Endothelial cell of umbilical vein (primary cell): Measurements from ENCODE around the gene NLRP13.

ENCODE experiments used
- CTCF ChIP-seq, 2 donors: IDR thresholded peaks; 1 replicate in 1 of 2; 2 replicates in 1 of 2; pipeline ENCODE4 v1.5.1; 2011; ENCODE audit warnings: low read length in 2 of 2, mild to moderate bottlenecking in 2 of 2, moderate library complexity in 2 of 2, control low read depth in 1 of 2, inconsistent platforms in 1 of 2, low read depth in 1 of 2; ENCODE audit not compliant: insufficient read depth in 1 of 2; ENCODE audit errors: extremely low read depth in 1 of 2
- EZH2 ChIP-seq: IDR thresholded peaks from 2 replicates; pipeline ENCODE4 v1.6.1; 2012; ENCODE audit warnings: borderline replicate concordance, low read depth, mild to moderate bottlenecking, moderate library complexity, low read length, inconsistent platforms; ENCODE audit not compliant: severe bottlenecking
- FOS ChIP-seq: IDR thresholded peaks from 2 replicates; pipeline ENCODE4 v1.6.1; 2011; ENCODE audit warnings: mild to moderate bottlenecking, low read length, moderate library complexity, borderline replicate concordance; ENCODE audit not compliant: insufficient read depth
- MAX ChIP-seq: IDR thresholded peaks from 2 replicates; pipeline ENCODE4 v1.6.1; 2011; ENCODE audit not compliant: insufficient read depth, insufficient read length

GRCh38 chr19:55939206-55939605 is 7.1 kb upstream of the NLRP13 start:
- TF ChIP-seq FOS: no peak
- TF ChIP-seq CTCF (IDR thresholded peaks at IDR 0.05; ENCODE audit: extremely low read depth in 1 of 2, insufficient read depth in 1 of 2, low read depth in 1 of 2, low read length in 2 of 2): no peak
- no peak for TF ChIP-seq MAX
- no peak for TF ChIP-seq EZH2
